Mesothelial cell of epicardium (in vitro differentiated cells): ENCODE results near the gene IL17RB. TPM values are rescaled to one million over a fixed set of nuclear protein-coding genes. Genes with fewer than 3 reads are reported as not detected.

Experiments used
- DNase-seq, 2 experiments: peaks; one replicate each; pipeline ENCODE4 v3.0.0; 2021; ENCODE audit warnings: low spot score in 2 of 2; ENCODE audit not compliant: unreplicated experiment in 2 of 2
- H3K27ac Mint-ChIP-seq: 2 replicates; pipeline ENCODE4 v1.8.0; 2021; ENCODE audit warnings: mixed read lengths
- H3K27me3 Mint-ChIP-seq: 2 replicates; pipeline ENCODE4 v1.8.0; 2021; ENCODE audit warnings: low read depth, mixed read lengths
- H3K36me3 Mint-ChIP-seq: 2 replicates; pipeline ENCODE4 v1.8.0; 2021; ENCODE audit warnings: mixed read lengths
- H3K4me1 Mint-ChIP-seq: 2 replicates; pipeline ENCODE4 v1.8.0; 2021; ENCODE audit warnings: mixed read lengths
- H3K4me3 Mint-ChIP-seq: 2 replicates; pipeline ENCODE4 v1.8.0; 2021; ENCODE audit warnings: mild to moderate bottlenecking, moderate library complexity, mixed read lengths
- H3K9me3 Mint-ChIP-seq: 2 replicates; pipeline ENCODE4 v1.8.0; 2021; ENCODE audit warnings: mixed read lengths
- total RNA-seq: library from RNA; stranded (reverse); gene quantifications from 3 replicates; pipeline ENCODE4 v1.2.1, GENCODE V29; 2021
- TF ChIP-seq, protein P1 (sequence below): fragments of 200-600 bp; sonication (generic); IDR thresholded peaks from one replicate; pipeline ENCODE4 v1.5.0; 2021; ENCODE audit warnings: antibody characterized with exemption; ENCODE audit not compliant: unreplicated experiment

Gene IL17RB
- total RNA-seq, 1 donor from 2014 or later = 1.4 TPM

- H3K4me3 Mint-ChIP-seq = no peak overlapping the region
- TF ChIP-seq, protein P1, sequence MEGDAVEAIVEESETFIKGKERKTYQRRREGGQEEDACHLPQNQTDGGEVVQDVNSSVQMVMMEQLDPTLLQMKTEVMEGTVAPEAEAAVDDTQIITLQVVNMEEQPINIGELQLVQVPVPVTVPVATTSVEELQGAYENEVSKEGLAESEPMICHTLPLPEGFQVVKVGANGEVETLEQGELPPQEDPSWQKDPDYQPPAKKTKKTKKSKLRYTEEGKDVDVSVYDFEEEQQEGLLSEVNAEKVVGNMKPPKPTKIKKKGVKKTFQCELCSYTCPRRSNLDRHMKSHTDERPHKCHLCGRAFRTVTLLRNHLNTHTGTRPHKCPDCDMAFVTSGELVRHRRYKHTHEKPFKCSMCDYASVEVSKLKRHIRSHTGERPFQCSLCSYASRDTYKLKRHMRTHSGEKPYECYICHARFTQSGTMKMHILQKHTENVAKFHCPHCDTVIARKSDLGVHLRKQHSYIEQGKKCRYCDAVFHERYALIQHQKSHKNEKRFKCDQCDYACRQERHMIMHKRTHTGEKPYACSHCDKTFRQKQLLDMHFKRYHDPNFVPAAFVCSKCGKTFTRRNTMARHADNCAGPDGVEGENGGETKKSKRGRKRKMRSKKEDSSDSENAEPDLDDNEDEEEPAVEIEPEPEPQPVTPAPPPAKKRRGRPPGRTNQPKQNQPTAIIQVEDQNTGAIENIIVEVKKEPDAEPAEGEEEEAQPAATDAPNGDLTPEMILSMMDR = no peak
- no peak for DNase-seq
- no peaks in the 10 kb centered on the region for H3K36me3 Mint-ChIP-seq
- H3K4me1 Mint-ChIP-seq = peaks cover 4% of the 10 kb centered on the region
- H3K27ac Mint-ChIP-seq = no peak overlapping the region
- H3K27me3 Mint-ChIP-seq = peaks cover 29% of the 10 kb centered on the region
- H3K9me3 Mint-ChIP-seq = no peaks in the 10 kb centered on the region
Measured at GRCh38 chr3:53849916-53850315, 3.5 kb downstream of the IL17RB start.

GRCh38 chr3:53850895-53851294, 4.5 kb downstream of the IL17RB start:
- Mint-ChIP-seq H3K27ac (no peak overlapping the region), H3K27me3 (peaks cover 25% of the 10 kb centered on the region), H3K9me3 (no peaks in the 10 kb centered on the region), H3K36me3 (no peaks in the 10 kb centered on the region), H3K4me3 (no peak overlapping the region), H3K4me1 (peaks cover 4% of the 10 kb centered on the region)
- TF ChIP-seq, protein P1 = no peak
- peak in 1 of 2 experiments; percentile 66 for DNase-seq

GRCh38 chr3:53856964-53857363, 10.6 kb downstream of the IL17RB start:
- DNase-seq = no peak
- H3K4me3 Mint-ChIP-seq = no peak overlapping the region
- no peak overlapping the region for H3K27ac Mint-ChIP-seq
- no peaks in the 10 kb centered on the region for H3K9me3 Mint-ChIP-seq
- H3K27me3 Mint-ChIP-seq = no peaks in the 10 kb centered on the region
- H3K4me1 Mint-ChIP-seq = no peaks in the 10 kb centered on the region
- H3K36me3 Mint-ChIP-seq = peaks cover 14% of the 10 kb centered on the region
- TF ChIP-seq, protein P1 = no peak

GRCh38 chr3:53858096-53858741, 11.9 kb downstream of the IL17RB start:
- H3K36me3 Mint-ChIP-seq = peaks cover 25% of the 10 kb centered on the region
- no peaks in the 10 kb centered on the region for H3K9me3 Mint-ChIP-seq
- no peak overlapping the region for H3K4me3 Mint-ChIP-seq
- no peak overlapping the region for H3K27ac Mint-ChIP-seq
- TF ChIP-seq, protein P1 = no peak
- no peak for DNase-seq
- no peaks in the 10 kb centered on the region for H3K27me3 Mint-ChIP-seq
- no peaks in the 10 kb centered on the region for H3K4me1 Mint-ChIP-seq

DNA sequence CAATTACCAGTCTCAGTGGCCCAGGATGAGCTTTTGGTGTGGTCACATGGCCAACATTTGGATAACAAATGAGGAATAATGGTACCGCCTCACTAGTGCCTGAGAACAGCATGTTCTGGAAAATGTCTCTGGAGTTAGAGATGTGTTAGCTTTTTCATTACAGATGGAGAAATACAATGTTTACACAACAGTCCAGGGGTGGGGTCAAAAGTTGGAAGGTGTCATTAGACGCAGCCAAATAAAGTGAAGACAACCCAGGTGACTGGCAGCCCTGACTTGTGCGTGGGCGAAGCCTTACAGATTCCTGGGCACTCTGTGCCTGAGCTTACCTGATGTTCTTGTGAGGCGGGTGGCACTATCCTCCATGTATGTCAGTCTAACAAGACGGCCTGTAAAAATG, 12.8 kb downstream of the IL17RB start:
- H3K4me3 Mint-ChIP-seq = no peak overlapping the region
- H3K27me3 Mint-ChIP-seq = no peaks in the 10 kb centered on the region
- TF ChIP-seq, protein P1 = no peak
- no peak overlapping the region for H3K27ac Mint-ChIP-seq
- H3K36me3 Mint-ChIP-seq = peaks cover 29% of the 10 kb centered on the region
- H3K9me3 Mint-ChIP-seq = no peaks in the 10 kb centered on the region
- DNase-seq = no peak
- no peaks in the 10 kb centered on the region for H3K4me1 Mint-ChIP-seq

DNA sequence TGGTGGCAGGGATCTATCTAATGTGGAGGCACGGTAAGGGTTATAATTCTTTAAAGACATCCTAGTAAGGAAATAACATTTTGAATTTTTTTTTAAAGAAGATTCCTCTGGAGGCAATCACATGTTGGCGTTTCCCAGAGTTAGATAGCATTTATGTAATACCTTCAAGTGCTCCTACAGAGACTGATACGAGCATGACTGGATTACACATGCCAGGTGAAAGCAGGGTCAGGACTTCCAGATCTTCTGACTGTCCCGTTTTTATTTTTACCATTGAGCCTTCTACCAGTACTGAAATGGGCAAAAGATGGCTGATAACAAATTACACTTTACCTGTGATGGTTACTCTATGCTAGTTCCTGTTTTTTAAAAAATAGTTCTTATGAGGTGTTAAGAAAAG, 13.8 kb downstream of the IL17RB start:
- Mint-ChIP-seq H3K4me3 (no peak overlapping the region), H3K27ac (no peak overlapping the region), H3K27me3 (no peaks in the 10 kb centered on the region), H3K36me3 (peaks cover 37% of the 10 kb centered on the region), H3K9me3 (no peaks in the 10 kb centered on the region), H3K4me1 (no peaks in the 10 kb centered on the region)
- no peak for DNase-seq
- TF ChIP-seq, protein P1 = no peak
